ENCODE data around the gene FAHD2A.

DNA sequence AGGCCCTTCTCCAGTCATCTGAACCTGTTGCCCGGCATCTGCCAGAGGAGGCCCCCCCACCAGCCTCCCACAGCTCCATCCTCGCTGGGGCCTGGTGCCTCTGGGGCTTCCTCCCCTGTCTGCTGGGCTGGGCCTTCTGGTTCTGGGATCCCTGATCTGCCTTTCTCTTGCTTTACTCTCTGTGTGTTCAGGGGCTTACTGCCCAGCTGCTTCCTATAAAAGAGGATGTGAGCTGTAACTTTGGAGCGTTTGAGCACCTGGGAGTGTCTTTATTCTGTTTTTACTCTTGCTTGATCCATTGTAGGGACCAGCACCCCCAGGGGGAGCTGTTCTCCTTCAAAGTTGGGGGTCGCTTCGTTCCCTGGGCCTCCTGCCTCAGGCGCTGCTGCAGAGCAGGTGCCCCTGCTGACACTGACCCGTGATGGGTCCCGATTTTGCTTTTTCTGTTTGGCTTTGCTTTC lies 23.1 kb upstream of the FAHD2A start:
- TF ChIP-seq POLR2A (IDR thresholded peaks at IDR 0.05) (no peak), POLR2AphosphoS5 (IDR thresholded peaks at IDR 0.05) (no peak)
- TF ChIP-seq, protein P1, sequence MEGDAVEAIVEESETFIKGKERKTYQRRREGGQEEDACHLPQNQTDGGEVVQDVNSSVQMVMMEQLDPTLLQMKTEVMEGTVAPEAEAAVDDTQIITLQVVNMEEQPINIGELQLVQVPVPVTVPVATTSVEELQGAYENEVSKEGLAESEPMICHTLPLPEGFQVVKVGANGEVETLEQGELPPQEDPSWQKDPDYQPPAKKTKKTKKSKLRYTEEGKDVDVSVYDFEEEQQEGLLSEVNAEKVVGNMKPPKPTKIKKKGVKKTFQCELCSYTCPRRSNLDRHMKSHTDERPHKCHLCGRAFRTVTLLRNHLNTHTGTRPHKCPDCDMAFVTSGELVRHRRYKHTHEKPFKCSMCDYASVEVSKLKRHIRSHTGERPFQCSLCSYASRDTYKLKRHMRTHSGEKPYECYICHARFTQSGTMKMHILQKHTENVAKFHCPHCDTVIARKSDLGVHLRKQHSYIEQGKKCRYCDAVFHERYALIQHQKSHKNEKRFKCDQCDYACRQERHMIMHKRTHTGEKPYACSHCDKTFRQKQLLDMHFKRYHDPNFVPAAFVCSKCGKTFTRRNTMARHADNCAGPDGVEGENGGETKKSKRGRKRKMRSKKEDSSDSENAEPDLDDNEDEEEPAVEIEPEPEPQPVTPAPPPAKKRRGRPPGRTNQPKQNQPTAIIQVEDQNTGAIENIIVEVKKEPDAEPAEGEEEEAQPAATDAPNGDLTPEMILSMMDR (IDR thresholded peaks at IDR 0.05): no peak
